HCT116 (cell line): ENCODE data around the gene CHEK1. TPM values are rescaled to one million over a fixed set of nuclear protein-coding genes. Genes with fewer than 3 reads are reported as not detected.

Experiments used
- ATAC-seq: fragments of 200-7000 bp; cut with Tn5 transposase; 2 replicates; pipeline ENCODE4 v1.9.1; 2020; ENCODE audit warnings: mild to moderate bottlenecking, moderate library complexity
- BruUV-seq: library from RNA; stranded (reverse); fragments of 400-500 nt; replicated peaks from 2 replicates; lab custom pipeline; 2021; lab: Mats Ljungman, UMichigan
- CTCF ChIA-PET: fragments of 300-600 bp; sonication (Branson Sonifier 250); formaldehyde crosslinking; loops from one replicate; lab custom pipeline; 2021; ENCODE audit warnings: antibody characterized with exemption; lab: Charles Lee
- POLR2A ChIA-PET: fragments of 300-600, 350-600 bp; sonication (Branson Sonifier 250); formaldehyde crosslinking; loops from one replicate; lab custom pipeline; 2021; ENCODE audit warnings: antibody characterized with exemption; lab: Charles Lee
- RAD21 ChIA-PET, 2 experiments: fragments of 300-600 bp; sonication (Branson Sonifier 250); formaldehyde crosslinking; loops; one replicate each; lab custom pipeline; 2023; ENCODE audit warnings: low total read pairs in 2 of 2; ENCODE audit not compliant: uncharacterized antibody in 2 of 2, unreplicated experiment in 2 of 2, low non-redundant PET in 1 of 2; lab: Charles Lee
- DNase-seq: peaks from one replicate; pipeline ENCODE4 v3.0.0-alpha.2; 2010; ENCODE audit warnings: low read depth, low spot score
- H2AFZ ChIP-seq: fragments of 200-600 bp; shearing (Covaris generic), sonication (generic); 2 replicates; pipeline ENCODE4 v1.6.1; 2017; ENCODE audit warnings: low read depth, mixed run types, mixed read lengths, antibody characterized with exemption, low read length; ENCODE audit not compliant: poor library complexity, severe bottlenecking
- H3K27ac ChIP-seq: 2 replicates; pipeline ENCODE4 v1.5.1; 2012; ENCODE audit warnings: low read depth, low read length
- H3K27me3 ChIP-seq: fragments of 200-600 bp; sonication (generic); 2 replicates; pipeline ENCODE4 v1.6.1; 2016; ENCODE audit warnings: mixed run types, low read length, mixed read lengths; ENCODE audit not compliant: insufficient read depth
- H3K36me3 ChIP-seq, 2 experiments: fragments of 200-500 bp in 1 of 2; fragments of 200-600 bp in 1 of 2; sonication (Bioruptor generic) in 1 of 2; sonication (generic) in 1 of 2; 2 replicates each; pipeline versions ENCODE4 v1.5.1 to v1.6.1; 2014 to 2016; ENCODE audit warnings: low read length in 2 of 2, inconsistent platforms in 1 of 2, mixed read lengths in 1 of 2, mixed run types in 1 of 2; ENCODE audit not compliant: insufficient read depth in 2 of 2, control insufficient read depth in 1 of 2
- H3K4me1 ChIP-seq, 2 experiments: fragments of 200-600 bp in 1 of 2; sonication (generic) in 1 of 2; 2 replicates each; pipeline versions ENCODE4 v1.5.1 to v1.6.1; 2012 to 2017; ENCODE audit warnings: low read length in 2 of 2, inconsistent platforms in 1 of 2, mild to moderate bottlenecking in 1 of 2, mixed read lengths in 1 of 2, mixed run types in 1 of 2, moderate library complexity in 1 of 2; ENCODE audit not compliant: insufficient read depth in 2 of 2, control insufficient read depth in 1 of 2
- H3K4me2 ChIP-seq: fragments of 200-600 bp; sonication (generic); 2 replicates; pipeline ENCODE4 v1.6.1; 2017; ENCODE audit warnings: mixed run types, low read length, mixed read lengths
- H3K4me3 ChIP-seq, 2 experiments: fragments of 200-600 bp in 1 of 2; sonication (generic) in 1 of 2; replicated peaks in 1 of 2; 2 replicates each; pipeline ENCODE4 v1.5.1; 2011 to 2016; ENCODE audit warnings: low read length in 2 of 2, control low read depth in 1 of 2, low read depth in 1 of 2, mild to moderate bottlenecking in 1 of 2, mixed read lengths in 1 of 2, mixed run types in 1 of 2
- H3K79me2 ChIP-seq: fragments of 200-600 bp; sonication (generic); 2 replicates; pipeline ENCODE4 v1.6.1; 2017; ENCODE audit warnings: mild to moderate bottlenecking, mixed run types, low read length, moderate library complexity, mixed read lengths; ENCODE audit not compliant: insufficient read depth
- H3K9ac ChIP-seq: fragments of 200-600 bp; sonication (generic); 2 replicates; pipeline ENCODE4 v1.6.1; 2016; ENCODE audit warnings: low read length, mixed read lengths
- H3K9me2 ChIP-seq: fragments of 200-600 bp; sonication (generic), shearing (Covaris generic); 2 replicates; pipeline ENCODE4 v1.6.1; 2017; ENCODE audit warnings: mixed run types, mild to moderate bottlenecking, moderate library complexity; ENCODE audit not compliant: insufficient read depth
- H3K9me3 ChIP-seq, 2 experiments: fragments of 200-500 bp in 1 of 2; fragments of 200-600 bp in 1 of 2; sonication (Bioruptor generic) in 1 of 2; sonication (generic) in 1 of 2; 2 replicates each; pipeline ENCODE4 v1.6.1; 2014 to 2017; ENCODE audit warnings: low read length in 2 of 2, mixed read lengths in 2 of 2, inconsistent platforms in 1 of 2, low read depth in 1 of 2, mild to moderate bottlenecking in 1 of 2, mixed run types in 1 of 2, moderate library complexity in 1 of 2; ENCODE audit not compliant: control insufficient read depth in 1 of 2, insufficient read depth in 1 of 2
- H4K20me1 ChIP-seq: fragments of 200-600 bp; sonication (generic), shearing (Covaris generic); 2 replicates; pipeline ENCODE4 v1.6.1; 2017; ENCODE audit warnings: mixed run types, mild to moderate bottlenecking, moderate library complexity; ENCODE audit not compliant: insufficient read depth
- CEBPB ChIP-seq: IDR thresholded peaks from 2 replicates; pipeline ENCODE4 v1.6.1; 2012; ENCODE audit warnings: low read depth
- EGR1 ChIP-seq: IDR thresholded peaks from 2 replicates; pipeline ENCODE4 v1.6.1; 2012; ENCODE audit warnings: low read depth
- ELF1 ChIP-seq: IDR thresholded peaks from 2 replicates; pipeline ENCODE4 v1.6.1; 2012; ENCODE audit warnings: low read depth, borderline replicate concordance
- EZH2phosphoT487 ChIP-seq: fragments of 200-600 bp; IDR thresholded peaks from 2 replicates; pipeline ENCODE4 v1.6.1; 2018; ENCODE audit warnings: antibody characterized with exemption, borderline replicate concordance
- JUND ChIP-seq: IDR thresholded peaks from 2 replicates; pipeline ENCODE4 v1.6.1; 2012
- POLR2A ChIP-seq: IDR thresholded peaks from 2 replicates; pipeline ENCODE4 v1.7.0; 2011; ENCODE audit warnings: borderline replicate concordance; ENCODE audit not compliant: insufficient read depth, insufficient read length; ENCODE audit errors: extremely low read depth
- POLR2AphosphoS5 ChIP-seq: IDR thresholded peaks from 2 replicates; pipeline ENCODE4 v1.6.1; 2011; ENCODE audit warnings: mild to moderate bottlenecking, low read depth, low read length, moderate library complexity
- RAD21 ChIP-seq: IDR thresholded peaks from 2 replicates; pipeline ENCODE4 v1.6.1; 2012; ENCODE audit warnings: low read depth, mild to moderate bottlenecking
- SIN3A ChIP-seq: IDR thresholded peaks from 2 replicates; pipeline ENCODE4 v1.6.1; 2012; ENCODE audit warnings: low read depth
- SP1 ChIP-seq: IDR thresholded peaks from 2 replicates; pipeline ENCODE4 v1.6.1; 2012; ENCODE audit warnings: low read depth
- SRF ChIP-seq: IDR thresholded peaks from 2 replicates; pipeline ENCODE4 v1.6.1; 2012; ENCODE audit warnings: low read depth
- YY1 ChIP-seq: IDR thresholded peaks from 2 replicates; pipeline ENCODE4 v1.6.1; 2011; ENCODE audit warnings: low read length, low read depth, moderate library complexity, mild to moderate bottlenecking; ENCODE audit not compliant: insufficient replicate concordance; ENCODE audit errors: extremely low read depth
- ZFX ChIP-seq: fragments of 450-650 bp; IDR thresholded peaks from 2 replicates; pipeline ENCODE4 v1.6.1; 2017
- ZNF274 ChIP-seq: fragments of 200-500 bp; sonication (Bioruptor generic); IDR thresholded peaks from 2 replicates; pipeline ENCODE4 v1.6.1; 2014; ENCODE audit warnings: mild to moderate bottlenecking, low read depth, low read length, inconsistent platforms
- intact Hi-C: fragments of 100-400 bp; cut with micrococcal nuclease; formaldehyde crosslinking; loops from 2 replicates; pipeline ENCODE4 v1.10.0; 2022
- total RNA-seq: library from RNA; stranded (reverse); gene quantifications from one replicate; pipeline ENCODE4 v1.2.1, GENCODE V29; 2021; ENCODE audit not compliant: unreplicated experiment
- TF ChIP-seq, protein P1 (sequence below): IDR thresholded peaks from 2 replicates; pipeline ENCODE4 v1.6.1; 2012
- TF ChIP-seq, protein P2 (sequence below): IDR thresholded peaks from 2 replicates; pipeline ENCODE4 v1.6.1; 2012
- TF ChIP-seq, protein P3 (sequence below): IDR thresholded peaks from 2 replicates; pipeline ENCODE4 v1.6.1; 2011; ENCODE audit warnings: mild to moderate bottlenecking, low read length, moderate library complexity; ENCODE audit not compliant: insufficient replicate concordance; ENCODE audit errors: extremely low read depth
- TF ChIP-seq, protein P4 (sequence below), 3 experiments: fragments of 200-600 bp in 1 of 3; sonication (generic) in 1 of 3; IDR thresholded peaks in 2 of 3; conservative IDR thresholded peaks in 1 of 3; 2 replicates each; pipeline ENCODE4 v1.5.1; 2012 to 2017; ENCODE audit warnings: low read depth in 2 of 3, low read length in 2 of 3, antibody characterized with exemption in 1 of 3, borderline replicate concordance in 1 of 3, control low read depth in 1 of 3, mild to moderate bottlenecking in 1 of 3, mixed read lengths in 1 of 3, mixed run types in 1 of 3, moderate library complexity in 1 of 3; ENCODE audit not compliant: insufficient read depth in 1 of 3

CHEK1 gene
- total RNA-seq, 1 experiment from 2014 or later, result 69.3 TPM

DNA sequence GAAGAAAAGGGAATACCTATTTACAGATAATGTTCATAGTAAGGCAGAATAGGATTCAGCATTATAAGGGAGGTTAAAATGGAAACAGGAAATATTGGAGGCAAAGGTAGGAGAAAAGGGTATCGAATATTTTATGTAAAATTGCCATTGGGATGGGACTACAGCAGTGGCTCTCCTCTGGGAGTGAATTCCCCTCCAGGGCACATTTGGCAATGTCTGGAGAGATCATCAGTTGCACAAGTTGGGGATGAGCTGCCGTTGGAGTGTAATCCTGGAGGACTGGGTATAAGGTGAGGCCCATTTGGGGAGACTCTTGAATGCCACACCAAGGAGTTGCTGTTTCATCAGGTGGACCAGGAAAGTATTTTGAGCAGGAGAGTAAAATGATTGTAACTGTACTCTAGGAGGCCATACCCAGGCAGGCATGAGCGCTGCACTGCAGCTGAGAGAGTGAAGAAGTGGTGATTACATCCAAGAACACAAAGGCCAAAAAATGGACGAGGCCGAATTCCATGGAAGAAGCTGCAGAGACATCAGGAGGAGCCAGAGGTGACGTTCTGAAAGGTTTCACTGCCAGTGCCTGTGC, 64.4 kb downstream of the CHEK1 start:
- H3K9me3 ChIP-seq, result no peaks in the 10 kb centered on the region
- H3K27ac ChIP-seq, result no peak overlapping the region
- RAD21 ChIA-PET, result no interaction called here
- H3K27me3 ChIP-seq, result no peaks in the 10 kb centered on the region
- intact Hi-C loops, result no loop called here
- ATAC-seq, result no peak
- H2AFZ ChIP-seq, result no peak overlapping the region
- H3K4me1 ChIP-seq, result no peaks in the 10 kb centered on the region
- H3K36me3 ChIP-seq, result no peaks in the 10 kb centered on the region
- no peaks in the 10 kb centered on the region for H4K20me1 ChIP-seq
- POLR2A ChIA-PET, result no interaction called here
- TF ChIP-seq, protein P1, sequence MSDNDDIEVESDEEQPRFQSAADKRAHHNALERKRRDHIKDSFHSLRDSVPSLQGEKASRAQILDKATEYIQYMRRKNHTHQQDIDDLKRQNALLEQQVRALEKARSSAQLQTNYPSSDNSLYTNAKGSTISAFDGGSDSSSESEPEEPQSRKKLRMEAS, result no peak
- no peak for TF ChIP-seq JUND
- TF ChIP-seq, protein P2, sequence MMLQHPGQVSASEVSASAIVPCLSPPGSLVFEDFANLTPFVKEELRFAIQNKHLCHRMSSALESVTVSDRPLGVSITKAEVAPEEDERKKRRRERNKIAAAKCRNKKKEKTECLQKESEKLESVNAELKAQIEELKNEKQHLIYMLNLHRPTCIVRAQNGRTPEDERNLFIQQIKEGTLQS, result no peak
- TF ChIP-seq POLR2A, result no peak
- TF ChIP-seq EGR1, result no peak
- TF ChIP-seq ELF1, result no peak
- TF ChIP-seq SRF, result no peak
- TF ChIP-seq ZNF274, result no peak
- TF ChIP-seq SIN3A, result no peak
- TF ChIP-seq POLR2AphosphoS5, result no peak
- TF ChIP-seq YY1, result no peak
- no peak for TF ChIP-seq RAD21
- TF ChIP-seq SP1, result no peak
- no peak for TF ChIP-seq EZH2phosphoT487
- no peak for TF ChIP-seq ZFX
- no peak for TF ChIP-seq CEBPB
- TF ChIP-seq, protein P3, sequence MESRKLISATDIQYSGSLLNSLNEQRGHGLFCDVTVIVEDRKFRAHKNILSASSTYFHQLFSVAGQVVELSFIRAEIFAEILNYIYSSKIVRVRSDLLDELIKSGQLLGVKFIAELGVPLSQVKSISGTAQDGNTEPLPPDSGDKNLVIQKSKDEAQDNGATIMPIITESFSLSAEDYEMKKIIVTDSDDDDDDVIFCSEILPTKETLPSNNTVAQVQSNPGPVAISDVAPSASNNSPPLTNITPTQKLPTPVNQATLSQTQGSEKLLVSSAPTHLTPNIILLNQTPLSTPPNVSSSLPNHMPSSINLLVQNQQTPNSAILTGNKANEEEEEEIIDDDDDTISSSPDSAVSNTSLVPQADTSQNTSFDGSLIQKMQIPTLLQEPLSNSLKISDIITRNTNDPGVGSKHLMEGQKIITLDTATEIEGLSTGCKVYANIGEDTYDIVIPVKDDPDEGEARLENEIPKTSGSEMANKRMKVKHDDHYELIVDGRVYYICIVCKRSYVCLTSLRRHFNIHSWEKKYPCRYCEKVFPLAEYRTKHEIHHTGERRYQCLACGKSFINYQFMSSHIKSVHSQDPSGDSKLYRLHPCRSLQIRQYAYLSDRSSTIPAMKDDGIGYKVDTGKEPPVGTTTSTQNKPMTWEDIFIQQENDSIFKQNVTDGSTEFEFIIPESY, result no peak
- TF ChIP-seq, protein P4, sequence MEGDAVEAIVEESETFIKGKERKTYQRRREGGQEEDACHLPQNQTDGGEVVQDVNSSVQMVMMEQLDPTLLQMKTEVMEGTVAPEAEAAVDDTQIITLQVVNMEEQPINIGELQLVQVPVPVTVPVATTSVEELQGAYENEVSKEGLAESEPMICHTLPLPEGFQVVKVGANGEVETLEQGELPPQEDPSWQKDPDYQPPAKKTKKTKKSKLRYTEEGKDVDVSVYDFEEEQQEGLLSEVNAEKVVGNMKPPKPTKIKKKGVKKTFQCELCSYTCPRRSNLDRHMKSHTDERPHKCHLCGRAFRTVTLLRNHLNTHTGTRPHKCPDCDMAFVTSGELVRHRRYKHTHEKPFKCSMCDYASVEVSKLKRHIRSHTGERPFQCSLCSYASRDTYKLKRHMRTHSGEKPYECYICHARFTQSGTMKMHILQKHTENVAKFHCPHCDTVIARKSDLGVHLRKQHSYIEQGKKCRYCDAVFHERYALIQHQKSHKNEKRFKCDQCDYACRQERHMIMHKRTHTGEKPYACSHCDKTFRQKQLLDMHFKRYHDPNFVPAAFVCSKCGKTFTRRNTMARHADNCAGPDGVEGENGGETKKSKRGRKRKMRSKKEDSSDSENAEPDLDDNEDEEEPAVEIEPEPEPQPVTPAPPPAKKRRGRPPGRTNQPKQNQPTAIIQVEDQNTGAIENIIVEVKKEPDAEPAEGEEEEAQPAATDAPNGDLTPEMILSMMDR (IDR thresholded peaks at IDR 0.05 in 2 of 3, conservative IDR thresholded peaks at IDR 0.05 in 1 of 3; ENCODE audit: borderline replicate concordance in 1 of 3, insufficient read depth in 1 of 3, low read depth in 2 of 3, low read length in 2 of 3), result no peak
- TF ChIP-seq, all 23 proteins: peak for 0
- CTCF ChIA-PET, result interaction anchor here (1.3 kb wide), 1 partner anchor 9 kb away, joined by 3 read pairs; no protein-coding TSS in a partner anchor
- no peaks in the 10 kb centered on the region for H3K79me2 ChIP-seq
- no peaks in the 10 kb centered on the region for H3K9me2 ChIP-seq
- H3K9ac ChIP-seq, result no peak overlapping the region
- no peak for DNase-seq
- H3K4me3 ChIP-seq, result no peak overlapping the region
- H3K4me2 ChIP-seq, result no peak overlapping the region
- BruUV-seq, result no TSS peak
